Vagina (tissue), 2 donors: ENCODE results near the gene CBX6.

Source experiments
- POLR2A ChIP-seq, 2 donors: fragments of 450-650 bp; IDR thresholded peaks; one replicate each; pipeline ENCODE4 v1.6.1; 2017; ENCODE audit warnings: antibody characterized with exemption in 2 of 2, mild to moderate bottlenecking in 2 of 2, moderate library complexity in 2 of 2
- TF ChIP-seq, protein P1 (sequence below), 3 experiments: fragments of 450-650 bp in 2 of 3; fragments of 200-600 bp in 1 of 3; sonication (generic) in 1 of 3; IDR thresholded peaks; one replicate each; pipeline ENCODE4 v1.5.1; 2017 to 2019; ENCODE audit warnings: antibody characterized with exemption in 3 of 3, mild to moderate bottlenecking in 2 of 3, moderate library complexity in 2 of 3

DNA sequence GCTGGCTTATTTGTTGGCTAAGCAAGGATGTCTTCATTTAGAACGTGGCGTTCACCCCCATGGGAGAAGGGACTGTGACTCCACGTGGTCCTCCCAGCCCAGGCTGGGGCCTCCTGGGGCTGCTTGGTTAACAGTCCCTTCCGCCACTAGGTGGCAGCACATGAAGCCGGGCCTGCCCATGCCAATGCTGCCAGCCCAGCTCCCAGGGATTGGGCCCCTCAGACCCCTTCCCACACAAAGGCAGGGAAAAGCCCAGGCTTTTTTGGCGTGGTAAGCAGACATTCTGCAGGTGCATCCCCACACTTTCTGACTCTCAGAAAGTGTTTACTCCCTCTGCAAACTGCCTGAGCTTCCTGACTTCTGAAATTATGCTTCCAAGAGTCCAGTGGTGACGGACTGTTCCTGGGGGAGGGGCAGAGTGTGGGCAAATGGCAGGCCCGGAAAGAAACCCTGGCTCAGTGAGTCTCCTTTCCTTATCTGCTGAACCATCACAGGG, 3.1 kb downstream of the CBX6 start:
- TF ChIP-seq, protein P1, sequence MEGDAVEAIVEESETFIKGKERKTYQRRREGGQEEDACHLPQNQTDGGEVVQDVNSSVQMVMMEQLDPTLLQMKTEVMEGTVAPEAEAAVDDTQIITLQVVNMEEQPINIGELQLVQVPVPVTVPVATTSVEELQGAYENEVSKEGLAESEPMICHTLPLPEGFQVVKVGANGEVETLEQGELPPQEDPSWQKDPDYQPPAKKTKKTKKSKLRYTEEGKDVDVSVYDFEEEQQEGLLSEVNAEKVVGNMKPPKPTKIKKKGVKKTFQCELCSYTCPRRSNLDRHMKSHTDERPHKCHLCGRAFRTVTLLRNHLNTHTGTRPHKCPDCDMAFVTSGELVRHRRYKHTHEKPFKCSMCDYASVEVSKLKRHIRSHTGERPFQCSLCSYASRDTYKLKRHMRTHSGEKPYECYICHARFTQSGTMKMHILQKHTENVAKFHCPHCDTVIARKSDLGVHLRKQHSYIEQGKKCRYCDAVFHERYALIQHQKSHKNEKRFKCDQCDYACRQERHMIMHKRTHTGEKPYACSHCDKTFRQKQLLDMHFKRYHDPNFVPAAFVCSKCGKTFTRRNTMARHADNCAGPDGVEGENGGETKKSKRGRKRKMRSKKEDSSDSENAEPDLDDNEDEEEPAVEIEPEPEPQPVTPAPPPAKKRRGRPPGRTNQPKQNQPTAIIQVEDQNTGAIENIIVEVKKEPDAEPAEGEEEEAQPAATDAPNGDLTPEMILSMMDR (IDR thresholded peaks at IDR 0.05), result peak; percentile 48 to 87 (median 79)
- TF ChIP-seq POLR2A (IDR thresholded peaks at IDR 0.05), result no peak
